ENCODE measurements around the gene ACAP2.
"Not testable (repeated sequence)": the region's sequence is repeated elsewhere in the genome, so short reads cannot be mapped to it uniquely, and the experiment has no call there.

ACAP2 gene

DNA sequence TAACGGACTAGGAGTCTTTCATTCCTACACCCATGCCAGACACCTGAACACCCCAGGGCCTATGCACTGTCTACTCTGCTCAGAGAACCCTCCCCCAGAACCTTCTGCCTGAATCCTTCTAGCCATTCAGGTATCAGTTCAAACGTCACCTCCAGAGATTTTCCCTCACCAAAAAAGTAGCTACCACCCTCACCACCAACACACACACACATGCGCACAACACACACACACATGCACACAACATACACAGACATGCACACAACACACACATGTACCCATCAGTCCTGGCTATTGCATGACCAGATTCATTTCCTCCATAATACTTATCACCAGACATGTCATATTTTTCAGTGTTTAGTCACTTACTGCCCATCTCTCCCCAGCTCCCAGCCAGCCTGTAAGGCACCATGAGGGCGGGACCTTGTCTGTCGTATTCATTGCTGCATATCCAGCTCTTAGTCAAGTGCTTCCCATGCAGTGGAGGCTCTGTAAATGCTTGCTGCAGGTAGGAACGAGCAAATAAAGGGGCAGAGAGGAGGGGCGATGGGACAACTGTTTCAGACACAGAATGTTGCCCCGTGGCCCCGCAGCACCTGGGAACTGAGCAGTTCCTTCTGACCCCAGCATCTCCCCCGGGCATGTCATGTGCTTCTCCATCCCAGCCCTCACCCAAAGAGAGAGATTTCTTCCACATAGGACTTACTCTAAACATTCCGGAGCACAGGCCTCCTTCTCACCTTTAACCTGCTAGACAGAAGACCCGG is 201.0 kb downstream of the ACAP2 start:
- no peak for DNase-seq

DNA sequence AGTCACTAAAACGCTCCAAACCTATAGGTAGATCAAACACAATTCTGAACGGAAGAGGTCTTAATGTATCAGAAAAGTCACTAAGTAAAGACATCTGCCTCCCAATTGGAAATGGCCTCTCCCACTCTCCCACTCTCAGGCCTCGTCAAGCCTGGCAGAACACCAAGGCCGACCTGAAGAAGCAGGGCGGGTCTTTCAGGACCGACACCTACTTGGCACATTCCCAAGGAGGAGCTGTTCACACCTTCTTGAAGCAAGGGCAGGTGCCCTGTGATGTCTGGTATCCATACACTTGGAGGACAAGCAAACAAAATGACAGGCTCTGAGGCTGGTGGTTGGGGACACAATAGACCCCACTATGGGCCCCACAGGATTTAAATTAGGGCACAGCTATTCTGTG is 201.9 kb downstream of the ACAP2 start:
- DNase-seq: no peak

DNA sequence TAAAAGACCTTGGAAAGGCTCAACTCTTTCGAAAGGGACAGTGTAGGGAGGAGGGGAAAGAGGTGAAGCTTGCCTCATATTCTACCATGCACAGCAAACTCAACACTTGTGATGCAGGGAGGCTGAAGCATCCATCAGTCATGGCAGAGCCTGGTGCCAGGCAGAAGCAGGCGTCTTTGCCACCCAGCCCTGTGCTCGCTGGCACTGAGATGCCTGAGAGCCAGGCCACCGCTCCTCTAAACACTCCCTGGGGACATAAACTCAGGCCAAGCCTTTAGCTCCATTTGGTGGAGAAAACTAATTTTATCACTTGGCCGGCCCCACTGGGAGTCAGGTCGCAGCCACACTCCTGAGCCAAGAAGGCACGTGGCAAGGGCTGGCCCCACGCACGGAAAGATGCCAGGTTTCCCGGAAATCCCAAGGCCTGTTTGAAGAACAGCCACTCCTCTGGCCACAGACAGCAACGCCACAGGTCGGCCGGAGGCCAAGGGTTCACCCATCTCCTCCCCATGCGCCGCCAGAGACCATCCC is 202.6 kb downstream of the ACAP2 start:
- no peak for DNase-seq

GRCh38 chr3:195239121-195239520 is 203.7 kb downstream of the ACAP2 start:
- DNase-seq: no peak

GRCh38 chr3:195238586-195239118 is 204.2 kb downstream of the ACAP2 start:
- DNase-seq: no peak

GRCh38 chr3:195238081-195238571 is 204.7 kb downstream of the ACAP2 start:
- DNase-seq: no peak

DNA sequence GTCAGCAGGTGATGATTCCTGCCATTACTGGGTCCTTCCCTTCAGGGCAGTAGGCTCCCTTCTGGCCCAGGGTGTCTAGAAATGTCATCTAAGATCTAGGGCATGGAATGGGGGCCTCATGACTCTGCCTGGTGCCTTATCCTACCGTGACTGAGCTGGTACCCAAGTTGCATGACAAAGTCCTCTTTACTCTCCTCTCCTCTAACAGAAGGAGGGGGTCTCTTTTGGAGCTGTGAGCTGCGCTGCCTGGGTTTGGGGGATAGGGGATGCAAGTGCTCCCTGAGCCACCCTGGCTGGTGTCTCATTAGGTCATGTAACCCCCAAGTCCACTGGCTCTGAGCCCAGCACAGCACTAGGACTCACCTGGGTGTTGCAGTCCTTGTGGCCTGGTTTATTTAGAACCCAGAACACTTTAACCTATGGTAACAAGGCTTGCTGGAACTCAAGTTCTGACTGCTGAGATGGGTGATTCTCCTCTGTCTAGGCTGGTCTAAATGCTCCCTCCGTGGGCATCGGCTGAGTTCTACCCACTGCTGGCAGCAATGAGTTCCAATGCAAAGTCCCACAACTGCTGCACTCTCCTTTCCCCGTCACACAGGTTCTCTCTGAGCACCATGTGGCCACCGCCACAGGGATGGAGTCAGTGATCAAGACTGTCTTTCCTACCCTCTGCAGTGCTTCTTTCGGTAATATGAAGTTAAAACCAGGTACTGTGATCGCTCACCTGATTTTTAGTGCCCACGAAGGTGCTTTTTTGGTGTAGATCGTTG is 205.8 kb downstream of the ACAP2 start:
- DNase-seq: no peak

DNA sequence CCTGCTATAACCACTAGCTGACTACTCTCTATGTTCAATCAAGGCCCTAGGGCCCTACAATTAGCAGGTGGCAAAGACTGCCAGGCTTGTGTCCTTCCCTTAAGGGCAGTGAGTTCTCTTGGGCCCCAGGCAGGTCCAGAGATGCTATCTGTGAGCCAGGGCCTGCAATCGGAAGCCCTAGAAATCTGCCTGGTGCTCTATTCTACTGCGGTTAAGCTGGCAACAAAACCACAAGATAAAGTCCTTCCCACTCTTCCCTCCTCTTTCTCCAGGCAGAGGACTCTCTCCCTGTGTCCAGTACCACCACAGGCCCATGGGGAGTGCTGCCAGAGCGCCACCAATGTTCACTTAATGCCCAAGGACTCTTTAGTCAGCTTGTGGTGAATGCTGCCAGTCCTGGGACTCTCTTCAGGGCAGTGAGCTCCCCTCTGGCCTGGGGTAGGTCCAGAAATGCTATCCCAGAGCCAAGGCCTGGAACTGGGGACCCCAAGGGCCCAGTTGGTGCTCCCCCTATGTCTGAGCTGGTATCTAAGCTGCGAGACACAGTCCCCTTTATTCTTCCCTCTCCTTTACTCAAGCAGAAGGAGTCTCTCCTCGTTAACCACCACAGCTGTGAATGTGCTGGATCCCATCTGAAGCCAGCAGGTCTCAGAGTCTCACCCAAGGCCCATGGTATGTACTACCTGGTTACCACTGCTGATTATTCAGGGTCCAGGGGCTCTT is 206.6 kb downstream of the ACAP2 start:
- no peak for DNase-seq

DNA sequence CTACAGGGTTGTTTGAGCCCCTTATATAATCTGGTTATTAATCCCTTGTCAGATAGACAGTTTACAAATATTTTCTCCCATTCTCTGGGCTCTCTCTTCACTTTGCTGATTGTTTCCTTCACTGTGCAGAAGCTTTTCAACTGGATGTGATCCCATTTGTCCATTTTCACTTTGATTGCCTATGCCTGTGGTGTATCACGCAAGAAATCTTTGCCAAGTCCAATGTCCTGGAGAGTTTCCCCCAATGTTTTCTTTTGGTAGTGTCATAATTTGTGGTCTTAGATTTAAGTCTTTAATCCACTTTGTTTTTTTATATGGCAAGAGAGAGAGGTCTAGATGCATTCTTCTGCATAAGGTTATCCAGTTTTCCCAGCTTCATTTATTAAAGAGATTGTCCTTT is 212.6 kb downstream of the ACAP2 start:
- no peak for DNase-seq

DNA sequence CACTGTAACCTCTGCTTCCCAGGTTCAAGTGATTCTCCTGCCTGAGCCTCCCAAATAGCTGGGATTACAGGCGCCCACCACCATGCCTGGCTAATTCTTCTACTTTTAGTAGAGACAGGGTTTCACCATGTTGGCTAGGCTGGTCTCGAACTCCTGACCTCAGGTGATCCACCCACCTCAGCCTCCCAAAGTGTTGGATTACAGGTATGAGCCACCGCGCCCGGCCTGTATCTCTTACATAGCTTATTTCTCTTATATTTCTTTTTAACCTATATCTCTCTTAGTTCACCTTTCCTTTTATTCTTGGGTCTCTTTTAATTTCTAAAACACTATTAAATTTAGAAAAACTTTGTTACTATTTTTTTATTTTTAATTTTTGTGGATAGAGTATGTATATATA is 213.9 kb downstream of the ACAP2 start:
- DNase-seq: not testable (repeated sequence)

DNA sequence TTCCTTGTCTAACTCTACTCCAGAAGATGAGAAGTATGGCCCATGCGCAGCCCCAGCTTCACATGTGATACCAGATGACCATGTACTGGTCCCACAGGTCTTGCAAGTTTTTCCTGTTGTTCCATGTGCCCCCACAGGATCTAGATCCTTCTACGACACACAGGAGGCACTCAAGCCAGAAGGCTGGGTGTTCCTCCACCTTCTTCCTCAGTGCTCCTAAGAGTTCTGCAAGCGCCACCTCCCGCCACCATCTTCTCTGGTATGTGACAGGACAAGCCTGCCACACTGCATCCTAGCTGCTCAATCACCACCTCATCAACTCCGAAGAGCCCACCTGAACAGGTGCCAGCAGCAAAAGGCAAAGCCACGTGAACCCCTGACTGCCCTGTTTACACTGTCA is 214.9 kb downstream of the ACAP2 start:
- no peak for DNase-seq

GRCh38 chr3:195226900-195227447 is 215.8 kb downstream of the ACAP2 start:
- no peak for DNase-seq

GRCh38 chr3:195226445-195226844 is 216.4 kb downstream of the ACAP2 start:
- no peak for DNase-seq

GRCh38 chr3:195224980-195225580 is 217.7 kb downstream of the ACAP2 start:
- DNase-seq: no peak
